IMR-90 (cell line): ENCODE measurements around the gene EGR2. TPM values are rescaled to one million over a fixed set of nuclear protein-coding genes. Genes with fewer than 3 reads are reported as not detected.

Experiments
- ATAC-seq: fragments of 200-7000 bp; cut with Tn5 transposase; 2 replicates; pipeline ENCODE4 v1.9.1; 2020; ENCODE audit warnings: low read depth, mild to moderate bottlenecking, moderate library complexity
- BruUV-seq: library from RNA; stranded (reverse); fragments of 400-500 nt; replicated peaks from 2 replicates; lab custom pipeline; 2021; lab: Mats Ljungman, UMichigan
- CTCF ChIA-PET: fragments of 300-600 bp; formaldehyde crosslinking; extraction: SDS; loops from one replicate; lab custom pipeline; 2021; ENCODE audit warnings: antibody characterized with exemption; lab: Yijun Ruan, JAX
- POLR2A ChIA-PET: fragments of 300-600 bp; sonication (Branson Sonifier 250); formaldehyde crosslinking; loops from one replicate; lab custom pipeline; 2022; ENCODE audit warnings: antibody characterized with exemption; ENCODE audit not compliant: unreplicated experiment; lab: Charles Lee
- DNase-seq: peaks from one replicate; pipeline ENCODE4 v3.0.0; 2013
- H2AFZ ChIP-seq: replicated peaks from 2 replicates; pipeline ENCODE3; 2013; ENCODE audit warnings: low read length, mild to moderate bottlenecking; ENCODE audit not compliant: poor library complexity
- H2AK5ac ChIP-seq: 2 replicates; pipeline ENCODE4 v1.6.1; 2013; ENCODE audit warnings: low read depth, low read length, inconsistent platforms
- H2AK9ac ChIP-seq: replicated peaks from 2 replicates; pipeline ENCODE3; 2013; ENCODE audit warnings: mild to moderate bottlenecking, low read depth, low read length, moderate library complexity; ENCODE audit not compliant: poor library complexity
- H2BK120ac ChIP-seq: 2 replicates; pipeline ENCODE4 v1.6.1; 2013; ENCODE audit warnings: low read depth, low read length, inconsistent platforms
- H2BK15ac ChIP-seq: 3 replicates; pipeline ENCODE4 v1.6.1; 2013; ENCODE audit warnings: low read depth, low read length, inconsistent platforms
- H2BK20ac ChIP-seq: 2 replicates; pipeline ENCODE4 v1.6.1; 2013; ENCODE audit warnings: low read depth, mild to moderate bottlenecking, inconsistent platforms, low read length, moderate library complexity
- H2BK5ac ChIP-seq: 2 replicates; pipeline ENCODE4 v1.6.1; 2013; ENCODE audit warnings: mild to moderate bottlenecking, low read depth, low read length, inconsistent platforms; ENCODE audit not compliant: poor library complexity, severe bottlenecking
- H3K14ac ChIP-seq: replicated peaks from 2 replicates; pipeline ENCODE4 v1.6.1; 2013; ENCODE audit warnings: low read depth, low read length, inconsistent platforms
- H3K18ac ChIP-seq: 2 replicates; pipeline ENCODE4 v1.6.1; 2013; ENCODE audit warnings: low read depth, low read length, control low read depth
- H3K23ac ChIP-seq: 2 replicates; pipeline ENCODE4 v1.6.1; 2013; ENCODE audit warnings: low read depth, low read length, inconsistent platforms
- H3K27ac ChIP-seq: 2 replicates; pipeline ENCODE4 v1.5.1; 2013; ENCODE audit warnings: mild to moderate bottlenecking, control low read depth, low read length; ENCODE audit not compliant: insufficient read depth
- H3K27me3 ChIP-seq: 2 replicates; pipeline ENCODE4 v1.6.1; 2013; ENCODE audit warnings: low read length; ENCODE audit not compliant: control insufficient read depth, insufficient read depth
- H3K36me3 ChIP-seq: 2 replicates; pipeline ENCODE4 v1.6.1; 2013; ENCODE audit warnings: low read length, mixed read lengths; ENCODE audit not compliant: control insufficient read depth, insufficient read depth
- H3K4ac ChIP-seq: 2 replicates; pipeline ENCODE4 v1.6.1; 2013; ENCODE audit warnings: low read depth, low read length, inconsistent platforms
- H3K4me1 ChIP-seq: 2 replicates; pipeline ENCODE4 v1.6.1; 2013; ENCODE audit warnings: low read length, mixed read lengths; ENCODE audit not compliant: control insufficient read depth, insufficient read depth
- H3K4me2 ChIP-seq: 2 replicates; pipeline ENCODE4 v1.6.1; 2013; ENCODE audit warnings: low read depth, mild to moderate bottlenecking, control low read depth, low read length, moderate library complexity
- H3K4me3 ChIP-seq: 2 replicates; pipeline ENCODE4 v1.5.1; 2013; ENCODE audit warnings: low read depth, mild to moderate bottlenecking, control low read depth, low read length, moderate library complexity; ENCODE audit not compliant: insufficient read depth
- H3K56ac ChIP-seq: 2 replicates; pipeline ENCODE4 v1.6.1; 2013; ENCODE audit warnings: low read length, inconsistent platforms; ENCODE audit not compliant: insufficient read depth; ENCODE audit errors: extremely low read depth
- H3K79me1 ChIP-seq, 2 experiments: 2 replicates each; pipeline ENCODE4 v1.6.1; 2013; ENCODE audit warnings: low read length in 2 of 2, inconsistent platforms in 1 of 2, low read depth in 1 of 2
- H3K9ac ChIP-seq: 2 replicates; pipeline ENCODE4 v1.6.1; 2013; ENCODE audit warnings: low read depth, low read length, control low read depth
- H3K9me1 ChIP-seq: 2 replicates; pipeline ENCODE4 v1.6.1; 2013; ENCODE audit warnings: low read length, inconsistent platforms; ENCODE audit not compliant: insufficient read depth
- H3K9me3 ChIP-seq: 2 replicates; pipeline ENCODE4 v1.6.1; 2013; ENCODE audit warnings: low read length; ENCODE audit not compliant: control insufficient read depth, insufficient read depth
- H4K20me1 ChIP-seq: 2 replicates; pipeline ENCODE4 v1.6.1; 2013; ENCODE audit warnings: low read length, inconsistent platforms; ENCODE audit not compliant: insufficient read depth
- H4K5ac ChIP-seq: 2 replicates; pipeline ENCODE4 v1.6.1; 2013; ENCODE audit warnings: mild to moderate bottlenecking, low read depth, low read length, control low read depth
- H4K8ac ChIP-seq, 2 experiments: 2 replicates each; pipeline ENCODE4 v1.6.1; 2013; ENCODE audit warnings: low read depth in 2 of 2, low read length in 2 of 2, control low read depth in 1 of 2, inconsistent platforms in 1 of 2
- H4K91ac ChIP-seq: 2 replicates; pipeline ENCODE4 v1.6.1; 2013; ENCODE audit warnings: low read depth, low read length, inconsistent platforms; ENCODE audit not compliant: insufficient read depth
- BHLHE40 ChIP-seq: fragments of 150-350 bp; IDR thresholded peaks from 2 replicates; pipeline ENCODE4 v1.6.1; 2016; ENCODE audit warnings: mild to moderate bottlenecking, low read depth, low read length
- CEBPB ChIP-seq: IDR thresholded peaks from 2 replicates; pipeline ENCODE4 v1.6.1; 2012; ENCODE audit warnings: low read depth, low read length, improper control_type of control experiment
- CHD1 ChIP-seq: IDR thresholded peaks from 2 replicates; pipeline ENCODE4 v1.6.1; 2012; ENCODE audit warnings: low read depth, low read length, improper control_type of control experiment
- ELK1 ChIP-seq: fragments of 150-350 bp; IDR thresholded peaks from 2 replicates; pipeline ENCODE4 v1.6.1; 2016; ENCODE audit warnings: low read depth, mild to moderate bottlenecking, low read length, moderate library complexity, borderline replicate concordance
- FOS ChIP-seq: fragments of 150-350 bp; IDR thresholded peaks from 2 replicates; pipeline ENCODE4 v1.6.1; 2016; ENCODE audit warnings: low read depth, low read length
- MAFK ChIP-seq: IDR thresholded peaks from 2 replicates; pipeline ENCODE4 v1.6.1; 2012; ENCODE audit warnings: low read depth, low read length, improper control_type of control experiment
- MAZ ChIP-seq: IDR thresholded peaks from 2 replicates; pipeline ENCODE4 v1.6.1; 2012; ENCODE audit warnings: low read depth, mild to moderate bottlenecking, low read length, improper control_type of control experiment, moderate library complexity, borderline replicate concordance
- MXI1 ChIP-seq: IDR thresholded peaks from 2 replicates; pipeline ENCODE4 v1.6.1; 2012; ENCODE audit warnings: low read depth, mild to moderate bottlenecking, low read length, moderate library complexity, borderline replicate concordance
- NFE2L2 ChIP-seq: fragments of 150-350 bp; IDR thresholded peaks from 2 replicates; pipeline ENCODE4 v1.6.1; 2016; ENCODE audit warnings: low read depth, mild to moderate bottlenecking, low read length
- POLR2A ChIP-seq: IDR thresholded peaks from 2 replicates; pipeline ENCODE4 v1.6.1; 2012; ENCODE audit warnings: mild to moderate bottlenecking, low read depth, low read length
- RAD21 ChIP-seq: IDR thresholded peaks from 2 replicates; pipeline ENCODE4 v1.6.1; 2012; ENCODE audit warnings: low read length, improper control_type of control experiment
- RCOR1 ChIP-seq: IDR thresholded peaks from 2 replicates; pipeline ENCODE4 v1.6.1; 2012; ENCODE audit warnings: mild to moderate bottlenecking, low read length, improper control_type of control experiment; ENCODE audit not compliant: insufficient replicate concordance
- RFX5 ChIP-seq: IDR thresholded peaks from 2 replicates; pipeline ENCODE4 v1.8.0; 2012; ENCODE audit warnings: low read depth, mild to moderate bottlenecking, low read length, moderate library complexity
- SMC3 ChIP-seq: fragments of 150-350 bp; IDR thresholded peaks from 2 replicates; pipeline ENCODE4 v1.6.1; 2016; ENCODE audit warnings: low read depth, mild to moderate bottlenecking, antibody characterized with exemption, low read length, moderate library complexity
- USF2 ChIP-seq: fragments of 150-350 bp; IDR thresholded peaks from 2 replicates; pipeline ENCODE4 v1.6.1; 2017; ENCODE audit warnings: mild to moderate bottlenecking, antibody characterized with exemption, low read length, low read depth
- WGBS, 2 experiments: methylation state at CpG; one replicate each; pipeline versions ENCODE4 v1.1.5 to v1.1.7; 2013; ENCODE audit warnings: missing lambda C conversion rate in 2 of 2; ENCODE audit not compliant: insufficient read length in 1 of 2; ENCODE audit errors: extremely low coverage in 2 of 2; 5-methylcytosine and 5-hydroxymethylcytosine counted together
- dilution Hi-C: fragments of 300-500 bp; cut with HindIII; formaldehyde crosslinking; loops from one replicate; pipeline ENCODE4 v1.14.3; 2018; ENCODE audit warnings: low sequenced_read_pairs; ENCODE audit not compliant: unreplicated experiment
- in situ Hi-C: fragments of 300-500 bp; cut with MboI; formaldehyde crosslinking; loops from 3 replicates; pipeline ENCODE4 v1.14.3; 2019; ENCODE audit warnings: low sequenced_read_pairs, inconsistent platforms, mixed read lengths
- intact Hi-C: fragments of 100-400 bp; cut with micrococcal nuclease; formaldehyde crosslinking; loops from 2 replicates; pipeline ENCODE4 v1.10.0; 2022
- polyA plus RNA-seq, 3 experiments: library from polyadenylated mRNA; depleted of rRNA; stranded (reverse); fragments of >200 nt; gene quantifications; 2 replicates each; pipeline ENCODE4 v1.2.3, GENCODE V29; 2012; ENCODE audit warnings: low replicate concordance in 1 of 3
- total RNA-seq: library from RNA; depleted of rRNA; stranded (reverse); fragments of >200 nt; gene quantifications from 2 replicates; pipeline ENCODE4 v1.2.3, GENCODE V29; 2012

The EGR2 gene
- total and polyA plus RNA-seq, 2 of the 4 experiments (the other 2 are of a cell fraction), result 0.36 to 1.2 TPM

- no peaks in the 10 kb centered on the region for H3K79me1 ChIP-seq
- DNase-seq, result no peak
- no TSS peak for BruUV-seq
- no peak overlapping the region for H3K56ac ChIP-seq
- ChIA-PET POLR2A (no interaction called here), CTCF (interaction anchor here (1.2 kb wide), 1 partner anchor 204 kb away, joined by 3 read pairs; no protein-coding TSS in a partner anchor)
- H2AFZ ChIP-seq, result peak overlapping the region; percentile 81
- intact Hi-C loops (loop anchor here (5.0 kb wide), 3 partner anchors 267 to 548 kb away; partner anchors contain the start of gene RTKN2), in situ Hi-C loops (loop anchor here (5.0 to 25.0 kb wide), 4 partner anchors 203 to 778 kb away; partner anchors contain the start of gene RTKN2), dilution Hi-C loops (no loop called here)
- no peak overlapping the region for H2BK5ac ChIP-seq
- no peaks in the 10 kb centered on the region for H3K9me1 ChIP-seq
- H3K9me3 ChIP-seq, result no peaks in the 10 kb centered on the region
- H4K20me1 ChIP-seq, result peaks cover 14% of the 10 kb centered on the region
- no peak overlapping the region for H3K4ac ChIP-seq
- no peak overlapping the region for H3K23ac ChIP-seq
- peaks cover 7% of the 10 kb centered on the region; the same call in 1 of the 2 replicates for H3K4me1 ChIP-seq
- H3K4me2 ChIP-seq, result peak overlapping the region; percentile 92; the same call in 1 of the 2 replicates
- ATAC-seq, result no peak
- no peak overlapping the region for H3K14ac ChIP-seq
- WGBS, 2 experiments, result 2% methylated on average over 19 of the region's 54 CpGs; no CpG with 5 or more reads in 1 of the 2 experiments
- H3K36me3 ChIP-seq, result no peaks in the 10 kb centered on the region
- no peak overlapping the region for H2BK120ac ChIP-seq
- H3K9ac ChIP-seq, result no peak overlapping the region
- H3K27me3 ChIP-seq, result peaks cover 37% of the 10 kb centered on the region
- no peak overlapping the region for H4K91ac ChIP-seq
- H4K8ac ChIP-seq, result no peak overlapping the region
- H2BK15ac ChIP-seq, result no peak overlapping the region
- H2AK5ac ChIP-seq, result no peak overlapping the region
- no peak overlapping the region for H3K27ac ChIP-seq
- no peak overlapping the region for H2BK20ac ChIP-seq
- no peak overlapping the region for H4K5ac ChIP-seq
- H3K18ac ChIP-seq, result no peak overlapping the region
- H3K4me3 ChIP-seq, result peak overlapping the region; percentile 73
- H2AK9ac ChIP-seq, result no peak overlapping the region
- TF ChIP-seq FOS (no peak), BHLHE40 (no peak), MAZ (no peak), SMC3 (no peak), POLR2A (no peak), RAD21 (no peak), CEBPB (no peak), RCOR1 (no peak), NFE2L2 (no peak), RFX5 (no peak), CHD1 (no peak), USF2 (no peak), ELK1 (no peak), MXI1 (no peak), MAFK (no peak)
Observed at GRCh38 chr10:62814756-62815380, 1.3 kb downstream of the EGR2 start.
